GM12864 (cell line): ENCODE results near the gene ABCB9.

Source experiments
- DNase-seq: peaks from one replicate; pipeline ENCODE4 v3.0.0-alpha.2; 2011; ENCODE audit warnings: low read depth
- H3K4me3 ChIP-seq: 2 replicates; pipeline ENCODE4 v1.5.1; 2011; ENCODE audit warnings: mild to moderate bottlenecking, low read depth, low read length, control low read depth
- CTCF ChIP-seq: IDR thresholded peaks from 2 replicates; pipeline ENCODE4 v1.5.1; 2011; ENCODE audit warnings: low read depth, mild to moderate bottlenecking, moderate library complexity, low read length, control low read depth, inconsistent platforms; ENCODE audit errors: missing control alignments

ABCB9 gene

GRCh38 chr12:122966743-122967550 lies 684 bp upstream of the ABCB9 start:
- DNase-seq: no peak
- H3K4me3 ChIP-seq: no peak overlapping the region
- TF ChIP-seq CTCF: no peak

GRCh38 chr12:122965321-122965751 lies 927 bp downstream of the ABCB9 start:
- TF ChIP-seq CTCF: no peak
- H3K4me3 ChIP-seq: no peak overlapping the region

GRCh38 chr12:122964439-122965257 lies 1.6 kb downstream of the ABCB9 start:
- DNase-seq: no peak
- H3K4me3 ChIP-seq: no peak overlapping the region
- no peak for TF ChIP-seq CTCF

More at GRCh38 chr12:122965321-122965751, 927 bp downstream of the ABCB9 start:
- DNase-seq: no peak

- no peak overlapping the region for H3K4me3 ChIP-seq
- no peak for TF ChIP-seq CTCF
- no peak for DNase-seq
Observed at GRCh38 chr12:122963941-122964265, 2.4 kb downstream of the ABCB9 start.

- no peak for DNase-seq
- no peak for TF ChIP-seq CTCF
- no peak overlapping the region for H3K4me3 ChIP-seq
Observed at GRCh38 chr12:122961531-122962329, 4.5 kb downstream of the ABCB9 start.

GRCh38 chr12:122960193-122960569 lies 6.1 kb downstream of the ABCB9 start:
- no peak overlapping the region for H3K4me3 ChIP-seq
- TF ChIP-seq CTCF: no peak
- DNase-seq: no peak
